Keratinocyte (primary cell): ENCODE data around the gene TMEM26. TPM values are rescaled to one million over a fixed set of nuclear protein-coding genes. Genes with fewer than 3 reads are reported as not detected.
"Not testable (repeated sequence)": the region's sequence is repeated elsewhere in the genome, so short reads cannot be mapped to it uniquely, and the experiment has no call there.

Source experiments
- DNase-seq: peaks from one replicate; pipeline ENCODE4 v3.0.0-alpha.2; 2011; ENCODE audit warnings: low read depth, missing footprints, low spot score
- FAIRE-seq: peaks from 2 replicates; lab custom pipeline; 2011; peaks lifted over from hg19 to GRCh38; lab: Jason Lieb, UNC
- H2AFZ ChIP-seq: 2 replicates; pipeline ENCODE4 v1.6.0; 2012; ENCODE audit warnings: low read length, control low read depth, inconsistent platforms; ENCODE audit not compliant: control insufficient read depth
- H3K27ac ChIP-seq: 2 replicates; pipeline ENCODE4 v1.5.1; 2011; ENCODE audit warnings: low read length; ENCODE audit not compliant: control insufficient read depth, insufficient read depth
- H3K27me3 ChIP-seq: 3 replicates; pipeline ENCODE4 v1.6.0; 2011; ENCODE audit warnings: low read length; ENCODE audit not compliant: control insufficient read depth, insufficient read depth; ENCODE audit errors: extremely low read depth
- H3K36me3 ChIP-seq, 2 experiments: 2 replicates in 1 of 2; 3 replicates in 1 of 2; pipeline ENCODE4 v1.5.1; 2011; ENCODE audit warnings: low read length in 2 of 2, mild to moderate bottlenecking in 1 of 2; ENCODE audit not compliant: control insufficient read depth in 2 of 2, insufficient read depth in 2 of 2; ENCODE audit errors: extremely low read depth in 1 of 2
- H3K4me1 ChIP-seq: 3 replicates; pipeline ENCODE4 v1.5.1; 2011; ENCODE audit warnings: low read length; ENCODE audit not compliant: control insufficient read depth, insufficient read depth; ENCODE audit errors: extremely low read depth
- H3K4me2 ChIP-seq: 3 replicates; pipeline ENCODE4 v1.6.0; 2011; ENCODE audit warnings: low read depth, low read length; ENCODE audit not compliant: control insufficient read depth, insufficient read depth; ENCODE audit errors: extremely low read depth
- H3K4me3 ChIP-seq, 3 experiments: fragments of 200-600 bp in 1 of 3; sonication (generic) in 1 of 3; 2 replicates in 2 of 3; 3 replicates in 1 of 3; pipeline ENCODE4 v1.5.1; 2011 to 2016; ENCODE audit warnings: low read length in 3 of 3, mild to moderate bottlenecking in 3 of 3, control low read depth in 2 of 3, inconsistent platforms in 1 of 3, low read depth in 1 of 3, mixed read lengths in 1 of 3, mixed run types in 1 of 3, moderate library complexity in 1 of 3; ENCODE audit not compliant: control insufficient read depth in 2 of 3, insufficient read depth in 2 of 3; ENCODE audit errors: extremely low read depth in 1 of 3
- H3K79me2 ChIP-seq: 2 replicates; pipeline ENCODE4 v1.6.0; 2012; ENCODE audit warnings: low read length; ENCODE audit not compliant: control insufficient read depth, insufficient read depth
- H3K9ac ChIP-seq: 3 replicates; pipeline ENCODE4 v1.6.0; 2011; ENCODE audit warnings: low read length; ENCODE audit not compliant: control insufficient read depth, insufficient read depth; ENCODE audit errors: extremely low read depth
- H3K9me1 ChIP-seq: 3 replicates; pipeline ENCODE4 v1.6.0; 2011; ENCODE audit warnings: low read length; ENCODE audit not compliant: control insufficient read depth, insufficient read depth; ENCODE audit errors: extremely low read depth
- H3K9me3 ChIP-seq: 2 replicates; pipeline ENCODE4 v1.5.1; 2012; ENCODE audit warnings: low read depth, low read length; ENCODE audit not compliant: control insufficient read depth
- H4K20me1 ChIP-seq: 3 replicates; pipeline ENCODE4 v1.6.0; 2011; ENCODE audit warnings: low read length; ENCODE audit not compliant: control insufficient read depth, insufficient read depth; ENCODE audit errors: extremely low read depth
- EZH2 ChIP-seq: IDR thresholded peaks from one replicate; pipeline ENCODE4 v1.6.1; 2012; ENCODE audit warnings: inconsistent platforms, mild to moderate bottlenecking, low read length, moderate library complexity
- dilution Hi-C: fragments of 300-500 bp; cut with MboI; formaldehyde crosslinking; loops from one replicate; pipeline ENCODE4 v1.7.0; 2020; ENCODE audit warnings: low sequenced_read_pairs; ENCODE audit not compliant: extremely low pct_ligation_motif_present
- polyA plus RNA-seq, 5 experiments: library from polyadenylated mRNA; depleted of rRNA in 3 of 5; stranded (reverse) in 3 of 5; stranded (forward) in 1 of 5; unstranded in 1 of 5; fragments of >200 nt; gene quantifications; 1 replicate in 1 of 5; 2 replicates in 3 of 5; 3 replicates in 1 of 5; pipeline versions ENCODE4 v1.2.1 to v1.2.3, GENCODE V29; 2011 to 2012; ENCODE audit warnings: missing spikeins in 2 of 5, low read depth in 1 of 5, low replicate concordance in 1 of 5
- TF ChIP-seq, protein P1 (sequence below), 3 experiments: IDR thresholded peaks in 1 of 3; conservative IDR thresholded peaks in 1 of 3; optimal IDR thresholded peaks in 1 of 3; 2 replicates in 2 of 3; 3 replicates in 1 of 3; pipeline versions ENCODE3 to v1.5.1; 2011; ENCODE audit warnings: low read length in 3 of 3, mild to moderate bottlenecking in 3 of 3, moderate library complexity in 2 of 3, control low read depth in 1 of 3, inconsistent platforms in 1 of 3; ENCODE audit not compliant: insufficient read depth in 2 of 3; ENCODE audit errors: extremely low read depth in 1 of 3

TMEM26 gene
- polyA plus RNA-seq, 1 donor (not counting 4 experiments of a cell fraction or from before 2014, with no cell fraction given): not detected

DNA sequence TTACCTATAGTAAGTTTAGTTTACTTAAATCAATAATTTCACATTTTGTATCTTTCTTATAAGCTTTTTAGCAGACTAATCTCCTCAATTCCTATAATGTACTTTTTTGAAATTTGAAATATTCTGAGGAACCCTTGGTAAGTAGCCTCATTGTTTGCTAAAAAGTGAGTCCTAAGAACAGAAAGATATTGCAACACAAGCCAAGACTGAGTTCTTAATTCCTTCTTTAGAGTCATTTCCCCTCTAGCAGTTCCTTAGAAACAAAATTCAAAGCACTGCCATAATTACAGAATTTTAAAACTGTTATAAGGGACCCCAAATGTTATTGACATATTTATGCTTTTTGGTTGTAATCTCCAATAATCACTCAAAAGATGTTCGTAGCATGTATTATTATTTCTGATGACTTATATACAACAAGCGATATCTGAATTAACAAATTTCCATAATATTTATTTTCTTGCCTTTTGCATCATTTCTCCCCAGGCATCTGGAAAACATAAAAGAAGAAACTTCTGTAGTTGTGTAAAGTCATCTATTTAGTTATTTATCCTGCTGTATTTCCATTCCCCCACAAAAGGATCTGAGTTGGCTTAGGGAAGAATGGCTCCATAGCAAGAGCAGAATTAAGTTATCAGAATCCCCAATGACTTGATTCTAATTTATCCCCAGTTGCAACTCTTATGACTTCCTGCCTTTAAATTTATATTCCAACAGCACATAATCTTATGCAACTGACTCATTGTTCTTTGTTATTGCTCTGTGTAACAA lies 67.8 kb downstream of the TMEM26 start:
- Histone ChIP-seq H3K4me2 (no peak overlapping the region), H3K79me2 (no peaks in the 10 kb centered on the region), H3K4me1 (no peaks in the 10 kb centered on the region), H3K4me3 (no peak overlapping the region), H3K9me1 (no peaks in the 10 kb centered on the region), H4K20me1 (no peaks in the 10 kb centered on the region), H3K9me3 (no peaks in the 10 kb centered on the region), H3K9ac (no peak overlapping the region), H3K36me3 (no peaks in the 10 kb centered on the region), H3K27me3 (no peaks in the 10 kb centered on the region), H3K27ac (no peak overlapping the region), H2AFZ (no peak overlapping the region)
- dilution Hi-C loops: no loop called here
- TF ChIP-seq, protein P1, sequence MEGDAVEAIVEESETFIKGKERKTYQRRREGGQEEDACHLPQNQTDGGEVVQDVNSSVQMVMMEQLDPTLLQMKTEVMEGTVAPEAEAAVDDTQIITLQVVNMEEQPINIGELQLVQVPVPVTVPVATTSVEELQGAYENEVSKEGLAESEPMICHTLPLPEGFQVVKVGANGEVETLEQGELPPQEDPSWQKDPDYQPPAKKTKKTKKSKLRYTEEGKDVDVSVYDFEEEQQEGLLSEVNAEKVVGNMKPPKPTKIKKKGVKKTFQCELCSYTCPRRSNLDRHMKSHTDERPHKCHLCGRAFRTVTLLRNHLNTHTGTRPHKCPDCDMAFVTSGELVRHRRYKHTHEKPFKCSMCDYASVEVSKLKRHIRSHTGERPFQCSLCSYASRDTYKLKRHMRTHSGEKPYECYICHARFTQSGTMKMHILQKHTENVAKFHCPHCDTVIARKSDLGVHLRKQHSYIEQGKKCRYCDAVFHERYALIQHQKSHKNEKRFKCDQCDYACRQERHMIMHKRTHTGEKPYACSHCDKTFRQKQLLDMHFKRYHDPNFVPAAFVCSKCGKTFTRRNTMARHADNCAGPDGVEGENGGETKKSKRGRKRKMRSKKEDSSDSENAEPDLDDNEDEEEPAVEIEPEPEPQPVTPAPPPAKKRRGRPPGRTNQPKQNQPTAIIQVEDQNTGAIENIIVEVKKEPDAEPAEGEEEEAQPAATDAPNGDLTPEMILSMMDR (optimal IDR thresholded peaks at IDR 0.05 in 1 of 3, IDR thresholded peaks at IDR 0.05 in 1 of 3, conservative IDR thresholded peaks at IDR 0.05 in 1 of 3; ENCODE audit: extremely low read depth in 1 of 3, insufficient read depth in 2 of 3, low read length in 3 of 3): no peak
- no peak for TF ChIP-seq EZH2
- no peak for FAIRE-seq
- no peak for DNase-seq

DNA sequence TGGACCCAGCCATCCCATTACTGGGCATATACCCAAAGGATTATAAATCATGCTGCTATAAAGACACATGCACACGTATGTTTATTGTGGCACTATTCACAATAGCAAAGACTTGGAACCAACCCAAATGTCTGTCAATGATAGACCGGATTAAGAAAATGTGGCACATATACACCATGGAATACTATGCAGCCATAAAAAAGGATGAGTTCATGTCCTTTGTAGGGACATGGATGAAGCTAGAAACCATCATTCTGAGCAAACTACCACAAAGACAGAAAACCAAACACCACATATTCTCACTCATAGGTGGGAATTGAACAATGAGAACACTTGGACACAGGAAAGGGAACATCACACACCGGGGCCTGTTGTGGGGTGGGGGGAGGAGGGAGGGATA lies 72.0 kb downstream of the TMEM26 start:
- DNase-seq, H3K79me2 ChIP-seq, H4K20me1 ChIP-seq, H3K4me1 ChIP-seq, H3K27me3 ChIP-seq, H3K9ac ChIP-seq, H3K9me1 ChIP-seq, H3K36me3 ChIP-seq, H3K4me3 ChIP-seq, FAIRE-seq, H2AFZ ChIP-seq, dilution Hi-C loops, H3K27ac ChIP-seq, H3K9me3 ChIP-seq, H3K4me2 ChIP-seq: not testable (repeated sequence)

DNA sequence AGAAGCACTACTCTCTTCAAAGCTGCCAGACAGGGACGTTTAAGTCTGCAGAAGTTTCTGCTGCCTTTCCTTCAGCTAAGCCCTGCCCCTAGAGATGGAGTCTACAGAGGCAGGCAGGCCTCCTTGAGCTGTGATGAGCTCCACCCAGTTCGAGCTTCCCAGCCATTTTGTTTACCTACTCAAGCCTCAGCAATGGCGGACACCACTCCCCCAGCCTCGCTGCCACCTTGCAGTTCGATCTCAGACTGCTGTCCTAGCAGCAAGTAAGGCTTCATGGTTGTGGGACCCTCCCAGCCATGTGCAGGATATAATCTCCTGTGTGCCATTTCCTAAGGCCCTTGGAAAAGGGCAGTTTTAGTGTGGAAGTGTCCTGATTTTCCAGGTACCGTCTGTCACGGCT lies 74.3 kb downstream of the TMEM26 start:
- Histone ChIP-seq H3K9me1 (no peaks in the 10 kb centered on the region), H3K27me3 (no peaks in the 10 kb centered on the region), H3K9me3 (no peaks in the 10 kb centered on the region), H3K4me1 (no peaks in the 10 kb centered on the region), H3K4me2 (no peak overlapping the region), H3K36me3 (no peaks in the 10 kb centered on the region), H4K20me1 (no peaks in the 10 kb centered on the region), H3K27ac (no peak overlapping the region), H3K4me3 (no peak overlapping the region), H3K9ac (no peak overlapping the region), H3K79me2 (no peaks in the 10 kb centered on the region), H2AFZ (no peak overlapping the region)
- dilution Hi-C loops: no loop called here
- FAIRE-seq (no peak), DNase-seq (no peak)
- no peak for TF ChIP-seq EZH2
- TF ChIP-seq, protein P1 (optimal IDR thresholded peaks at IDR 0.05 in 1 of 3, IDR thresholded peaks at IDR 0.05 in 1 of 3, conservative IDR thresholded peaks at IDR 0.05 in 1 of 3; ENCODE audit: extremely low read depth in 1 of 3, insufficient read depth in 2 of 3, low read length in 3 of 3): no peak
